ENCODE data around the gene NT5DC2.

The NT5DC2 gene

GRCh38 chr3:52561028-52561747 is 27.5 kb upstream of the NT5DC2 start:
- peaks cover 78% of the 10 kb centered on the region; the same call in 1 of the 2 replicates for H3K36me3 ChIP-seq (ENCODE audit: insufficient read depth, low read length)

GRCh38 chr3:52558436-52558835 is 24.8 kb upstream of the NT5DC2 start:
- H3K36me3 ChIP-seq (ENCODE audit: insufficient read depth, low read length) = peaks cover 81% of the 10 kb centered on the region; the same call in 1 of the 2 replicates
- TF ChIP-seq EZH2phosphoT487 (IDR thresholded peaks at IDR 0.05; ENCODE audit: borderline replicate concordance) = no peak
- no peak for TF ChIP-seq CTCF (conservative IDR thresholded peaks at IDR 0.05; ENCODE audit: low read length)

More at GRCh38 chr3:52561028-52561747, 27.5 kb upstream of the NT5DC2 start:
- Histone ChIP-seq H3K9me2 (replicated peaks; ENCODE audit: low read depth, low read length) (no peaks in the 10 kb centered on the region), H3K79me2 (ENCODE audit: insufficient read depth, low read length) (no peaks in the 10 kb centered on the region), H3K4me1 (ENCODE audit: insufficient read depth, low read length, poor library complexity, severe bottlenecking) (no peaks in the 10 kb centered on the region), H3K27me3 (ENCODE audit: insufficient read depth, low read length, poor library complexity, severe bottlenecking) (no peaks in the 10 kb centered on the region), H3K4me3 (ENCODE audit: low read length, poor library complexity, severe bottlenecking) (no peak overlapping the region), H2AFZ (ENCODE audit: low read length) (no peak overlapping the region), H3F3A (ENCODE audit: low read depth) (no peaks in the 10 kb centered on the region), H4K20me1 (ENCODE audit: insufficient read depth, low read length, poor library complexity, severe bottlenecking) (no peaks in the 10 kb centered on the region), H3K4me2 (ENCODE audit: low read depth, low read length, poor library complexity, severe bottlenecking) (no peak overlapping the region), H3K9ac (ENCODE audit: low read depth, low read length, poor library complexity, severe bottlenecking) (no peak overlapping the region), H3K9me3 (ENCODE audit: insufficient read depth, low read depth, low read length) (no peaks in the 10 kb centered on the region)
- TF ChIP-seq CTCF (conservative IDR thresholded peaks at IDR 0.05; ENCODE audit: low read length) (no peak), EZH2phosphoT487 (IDR thresholded peaks at IDR 0.05; ENCODE audit: borderline replicate concordance) (no peak)

GRCh38 chr3:52557011-52557960 is 23.6 kb upstream of the NT5DC2 start:
- H3K79me2 ChIP-seq (ENCODE audit: insufficient read depth, low read length) = no peaks in the 10 kb centered on the region
- peaks cover 79% of the 10 kb centered on the region; the same call in 1 of the 2 replicates for H3K36me3 ChIP-seq (ENCODE audit: insufficient read depth, low read length)
- no peaks in the 10 kb centered on the region for H3F3A ChIP-seq (ENCODE audit: low read depth)
- no peak overlapping the region for H3K4me3 ChIP-seq (ENCODE audit: low read length, poor library complexity, severe bottlenecking)
- TF ChIP-seq EZH2phosphoT487 (IDR thresholded peaks at IDR 0.05; ENCODE audit: borderline replicate concordance) = no peak
- TF ChIP-seq CTCF (conservative IDR thresholded peaks at IDR 0.05; ENCODE audit: low read length) = no peak
- H3K9me2 ChIP-seq (replicated peaks; ENCODE audit: low read depth, low read length) = no peaks in the 10 kb centered on the region
- H3K9ac ChIP-seq (ENCODE audit: low read depth, low read length, poor library complexity, severe bottlenecking) = no peak overlapping the region
- no peaks in the 10 kb centered on the region for H4K20me1 ChIP-seq (ENCODE audit: insufficient read depth, low read length, poor library complexity, severe bottlenecking)
- H3K4me2 ChIP-seq (ENCODE audit: low read depth, low read length, poor library complexity, severe bottlenecking) = no peak overlapping the region
- H3K9me3 ChIP-seq (ENCODE audit: insufficient read depth, low read depth, low read length) = no peaks in the 10 kb centered on the region
- H2AFZ ChIP-seq (ENCODE audit: low read length) = no peak overlapping the region
- H3K4me1 ChIP-seq (ENCODE audit: insufficient read depth, low read length, poor library complexity, severe bottlenecking) = no peaks in the 10 kb centered on the region
- no peaks in the 10 kb centered on the region for H3K27me3 ChIP-seq (ENCODE audit: insufficient read depth, low read length, poor library complexity, severe bottlenecking)

More at GRCh38 chr3:52558436-52558835, 24.8 kb upstream of the NT5DC2 start:
- H2AFZ ChIP-seq (ENCODE audit: low read length) = no peak overlapping the region
- no peaks in the 10 kb centered on the region for H3K79me2 ChIP-seq (ENCODE audit: insufficient read depth, low read length)
- no peaks in the 10 kb centered on the region for H4K20me1 ChIP-seq (ENCODE audit: insufficient read depth, low read length, poor library complexity, severe bottlenecking)
- H3K9me2 ChIP-seq (replicated peaks; ENCODE audit: low read depth, low read length) = no peaks in the 10 kb centered on the region
- H3K4me3 ChIP-seq (ENCODE audit: low read length, poor library complexity, severe bottlenecking) = no peak overlapping the region
- H3K4me1 ChIP-seq (ENCODE audit: insufficient read depth, low read length, poor library complexity, severe bottlenecking) = no peaks in the 10 kb centered on the region
- H3K27me3 ChIP-seq (ENCODE audit: insufficient read depth, low read length, poor library complexity, severe bottlenecking) = no peaks in the 10 kb centered on the region
- H3K4me2 ChIP-seq (ENCODE audit: low read depth, low read length, poor library complexity, severe bottlenecking) = no peak overlapping the region
- no peaks in the 10 kb centered on the region for H3F3A ChIP-seq (ENCODE audit: low read depth)
- H3K9me3 ChIP-seq (ENCODE audit: insufficient read depth, low read depth, low read length) = no peaks in the 10 kb centered on the region
- no peak overlapping the region for H3K9ac ChIP-seq (ENCODE audit: low read depth, low read length, poor library complexity, severe bottlenecking)

Measured in Loucy (cell line).